Ovary (tissue), 9 donors: ENCODE measurements around the gene NKAPL. TPM values are rescaled to one million over a fixed set of nuclear protein-coding genes. Genes with fewer than 3 reads are reported as not detected.

ENCODE experiments used
- DNase-seq, 5 donors: peaks; one replicate each; pipeline ENCODE4 v3.0.0-alpha.2; 2019 to 2020
- H3K27ac ChIP-seq, 2 donors: fragments of 200-600 bp; one replicate each; pipeline versions ENCODE4 v1.5.1 to v1.8.0; 2019 to 2022
- H3K27me3 ChIP-seq: fragments of 200-600 bp; one replicate; pipeline ENCODE4 v1.8.0; 2022
- H3K36me3 ChIP-seq: fragments of 200-600 bp; sonication (generic); one replicate; pipeline ENCODE4 v1.5.1; 2019
- H3K4me1 ChIP-seq: one replicate; pipeline ENCODE4 v1.8.1; 2013; ENCODE audit warnings: mild to moderate bottlenecking, moderate library complexity; ENCODE audit not compliant: insufficient read depth
- H3K4me3 ChIP-seq: fragments of 200-600 bp; sonication (generic); one replicate; pipeline ENCODE4 v1.5.1; 2017
- H3K9me3 ChIP-seq, 2 donors: fragments of 200-600 bp in 1 of 2; sonication (generic) in 1 of 2; one replicate each; pipeline versions ENCODE4 v1.5.1 to v1.8.1; 2013 to 2019; ENCODE audit warnings: mild to moderate bottlenecking in 1 of 2, moderate library complexity in 1 of 2
- EP300 ChIP-seq: sonication (generic); formaldehyde crosslinking; IDR thresholded peaks from one replicate; pipeline ENCODE4 v1.6.1; 2017; ENCODE audit warnings: antibody characterized with exemption
- POLR2A ChIP-seq: fragments of 450-650 bp; IDR thresholded peaks from one replicate; pipeline ENCODE4 v1.6.1; 2017; ENCODE audit warnings: antibody characterized with exemption, mild to moderate bottlenecking, moderate library complexity
- WGBS, 3 donors: extraction: QIAGEN DNeasy Blood & Tissue Kit in 1 of 3; methylation state at CpG; one replicate each; pipeline versions ENCODE4 v1.1.5 to v1.1.7; 2013 to 2017; 5-methylcytosine and 5-hydroxymethylcytosine counted together
- intact Hi-C, 4 donors: fragments of 100-400 bp; cut with DNase I; formaldehyde crosslinking; loops; one replicate each; pipeline versions ENCODE4 v1.11.0 to v1.15.1; 2022 to 2023
- polyA plus RNA-seq, 2 donors: library from polyadenylated mRNA; stranded (reverse); fragments of 200-250 nt in 1 of 2; fragments of 350-450 nt in 1 of 2; fragmentation: Illumina TruSeq in 1 of 2; extraction: RNeasy Lipid Tissue Mini Kit (QIAGEN cat#74804) in 1 of 2; gene quantifications; one replicate each; pipeline ENCODE4 v1.2.3, GENCODE V29; 2013 to 2014
- total RNA-seq, 7 donors: library from RNA; depleted of rRNA in 2 of 7; stranded (reverse); fragments of >200 nt in 2 of 7; fragmentation: NEBNext Ultra II Directional in 3 of 7; extraction: Animal tissue kit (Norgen Biotek cat#: 25700) in 3 of 7; gene quantifications; one replicate each; pipeline versions ENCODE4 v1.1.0 to v1.2.4, GENCODE V29; 2016 to 2023
- TF ChIP-seq, protein P1 (sequence below), 3 donors: fragments of 450-650 bp in 2 of 3; fragments of 200-600 bp in 1 of 3; IDR thresholded peaks; one replicate each; pipeline versions ENCODE4 v1.5.1 to v1.8.0; 2016 to 2022; ENCODE audit warnings: antibody characterized with exemption in 3 of 3, mild to moderate bottlenecking in 1 of 3
- donor health status: DM: no; HTN: no; CAD: no; lungs with moderate emphysema.
- donor health status: DM: no; HTN: no; CAD: no.
- donor health status: Bipolar disorder and iron deficiency.
- donor health status: DM: yes; HTN: yes; CAD: no.
- donor health status: DM: no; HTN: no; CAD: no.
- donor health status: DM: yes; HTN: yes; CAD: no.

The NKAPL gene
- total and polyA plus RNA-seq, 9 donors: 0.34 to 2.4 (median 1.6) TPM

DNA sequence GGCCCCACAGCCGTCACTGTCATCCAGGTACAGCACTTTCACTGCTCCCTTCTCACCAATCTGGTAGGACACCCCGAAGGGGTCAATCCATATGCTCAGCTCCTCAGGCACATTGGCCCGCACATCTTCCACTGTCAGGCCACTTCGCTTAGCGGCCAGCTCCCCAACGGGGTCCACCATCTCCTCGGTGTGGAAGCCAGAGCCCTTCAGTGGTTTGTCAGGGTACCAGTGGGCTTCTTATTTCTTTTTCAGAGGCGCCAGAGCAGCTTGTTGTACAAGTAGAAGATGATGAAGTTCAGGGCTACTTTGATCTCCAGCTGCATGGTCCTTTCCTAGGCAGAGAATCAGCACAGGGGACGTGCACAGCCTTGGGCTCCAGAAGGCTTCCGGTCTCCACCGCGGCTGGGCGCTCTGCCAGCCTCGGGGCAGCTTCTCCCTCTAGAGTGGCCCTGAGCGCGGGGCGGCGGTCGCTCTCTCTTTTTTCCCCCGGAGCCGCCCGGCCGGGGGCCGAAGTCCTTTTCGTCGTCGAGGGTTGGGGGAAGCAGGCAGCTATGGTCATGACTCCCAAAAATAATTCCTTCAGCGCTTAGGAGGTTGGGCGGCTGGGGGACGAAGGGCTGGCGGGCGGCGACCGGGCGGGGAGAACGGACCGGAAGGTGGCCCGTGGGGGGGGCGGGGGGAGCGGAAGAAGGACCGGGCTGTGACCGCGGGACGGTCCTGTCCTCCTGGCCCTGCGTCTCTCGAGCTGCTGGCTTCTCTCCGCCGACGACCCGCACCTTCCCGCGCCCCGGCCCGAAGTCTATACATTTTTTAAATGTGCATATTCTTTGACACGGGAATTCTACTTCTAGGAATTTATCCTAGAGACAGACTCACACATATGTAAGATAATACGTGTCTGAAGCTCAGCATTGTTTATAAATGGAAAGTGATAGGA, 40.5 kb upstream of the NKAPL start:
- WGBS, 3 donors: 8 to 10% (median 10%) methylated on average over 54 to 56 of the region's 56 CpGs
- TF ChIP-seq POLR2A (no peak), EP300 (no peak)
- TF ChIP-seq, protein P1, sequence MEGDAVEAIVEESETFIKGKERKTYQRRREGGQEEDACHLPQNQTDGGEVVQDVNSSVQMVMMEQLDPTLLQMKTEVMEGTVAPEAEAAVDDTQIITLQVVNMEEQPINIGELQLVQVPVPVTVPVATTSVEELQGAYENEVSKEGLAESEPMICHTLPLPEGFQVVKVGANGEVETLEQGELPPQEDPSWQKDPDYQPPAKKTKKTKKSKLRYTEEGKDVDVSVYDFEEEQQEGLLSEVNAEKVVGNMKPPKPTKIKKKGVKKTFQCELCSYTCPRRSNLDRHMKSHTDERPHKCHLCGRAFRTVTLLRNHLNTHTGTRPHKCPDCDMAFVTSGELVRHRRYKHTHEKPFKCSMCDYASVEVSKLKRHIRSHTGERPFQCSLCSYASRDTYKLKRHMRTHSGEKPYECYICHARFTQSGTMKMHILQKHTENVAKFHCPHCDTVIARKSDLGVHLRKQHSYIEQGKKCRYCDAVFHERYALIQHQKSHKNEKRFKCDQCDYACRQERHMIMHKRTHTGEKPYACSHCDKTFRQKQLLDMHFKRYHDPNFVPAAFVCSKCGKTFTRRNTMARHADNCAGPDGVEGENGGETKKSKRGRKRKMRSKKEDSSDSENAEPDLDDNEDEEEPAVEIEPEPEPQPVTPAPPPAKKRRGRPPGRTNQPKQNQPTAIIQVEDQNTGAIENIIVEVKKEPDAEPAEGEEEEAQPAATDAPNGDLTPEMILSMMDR (IDR thresholded peaks at IDR 0.05): no peak
- Histone ChIP-seq H3K4me1 (no peaks in the 10 kb centered on the region), H3K36me3 (no peaks in the 10 kb centered on the region), H3K9me3 (no peaks in the 10 kb centered on the region), H3K27me3 (no peaks in the 10 kb centered on the region), H3K27ac (no peak overlapping the region), H3K4me3 (peak overlapping the region; percentile 45)
- intact Hi-C loops: no loop called here
- peak; percentile 41 to 65 (median 56) for DNase-seq

DNA sequence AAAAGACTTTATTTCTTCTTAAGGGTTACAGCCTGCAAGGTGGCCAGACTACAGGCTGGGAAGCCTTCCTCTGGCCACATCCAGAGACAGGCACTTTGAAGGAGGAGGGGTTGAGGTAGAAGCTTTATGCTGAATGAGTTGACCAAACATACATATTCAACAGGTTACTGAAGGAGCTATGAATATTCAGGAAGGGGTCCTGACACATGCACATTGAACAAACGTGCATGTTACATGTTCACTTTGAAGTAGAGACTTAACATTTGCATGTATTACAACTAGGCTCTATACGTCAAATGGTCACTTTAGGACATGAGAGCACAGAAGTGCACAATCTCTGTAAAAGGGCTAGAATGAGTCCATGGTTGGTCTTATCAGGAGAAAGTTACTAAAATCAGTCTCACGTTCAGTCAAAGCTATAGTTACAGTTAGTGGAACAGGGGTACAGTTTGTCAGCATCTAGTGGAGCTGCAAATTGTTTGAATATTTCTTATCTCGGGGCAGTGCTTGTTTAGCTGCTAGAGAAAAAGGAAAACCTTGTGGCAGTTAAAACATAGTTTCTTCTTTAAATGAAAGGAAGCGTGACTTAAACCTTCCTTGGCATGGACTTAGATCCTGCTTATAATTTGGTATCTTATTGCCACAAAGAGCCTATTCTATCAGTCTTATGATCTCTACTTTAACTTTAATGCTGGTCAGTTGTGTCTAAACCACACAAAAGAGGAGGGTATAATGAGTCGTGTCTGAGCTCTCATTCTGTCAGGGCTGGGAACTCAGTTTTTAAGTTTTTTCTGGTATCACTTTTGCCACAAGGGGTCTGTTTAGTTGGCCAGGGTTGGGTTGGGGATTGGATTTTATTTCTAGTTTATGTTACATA, 38.6 kb upstream of the NKAPL start:
- Histone ChIP-seq H3K4me3 (no peak overlapping the region), H3K4me1 (peaks cover 1% of the 10 kb centered on the region), H3K36me3 (no peaks in the 10 kb centered on the region), H3K9me3 (no peaks in the 10 kb centered on the region), H3K27me3 (no peaks in the 10 kb centered on the region), H3K27ac (no peak overlapping the region)
- 22 to 35% (median 35%) methylated on average over 6 of the region's 6 CpGs for WGBS, 3 donors
- DNase-seq: no peak
- TF ChIP-seq EP300 (no peak), POLR2A (no peak)
- TF ChIP-seq, protein P1 (IDR thresholded peaks at IDR 0.05): no peak
- intact Hi-C loops: loop anchor here in 1 of 4 donors (5.0 kb wide), 1 partner anchor 78 kb away; the partner anchor contains the start of gene ZKSCAN8

DNA sequence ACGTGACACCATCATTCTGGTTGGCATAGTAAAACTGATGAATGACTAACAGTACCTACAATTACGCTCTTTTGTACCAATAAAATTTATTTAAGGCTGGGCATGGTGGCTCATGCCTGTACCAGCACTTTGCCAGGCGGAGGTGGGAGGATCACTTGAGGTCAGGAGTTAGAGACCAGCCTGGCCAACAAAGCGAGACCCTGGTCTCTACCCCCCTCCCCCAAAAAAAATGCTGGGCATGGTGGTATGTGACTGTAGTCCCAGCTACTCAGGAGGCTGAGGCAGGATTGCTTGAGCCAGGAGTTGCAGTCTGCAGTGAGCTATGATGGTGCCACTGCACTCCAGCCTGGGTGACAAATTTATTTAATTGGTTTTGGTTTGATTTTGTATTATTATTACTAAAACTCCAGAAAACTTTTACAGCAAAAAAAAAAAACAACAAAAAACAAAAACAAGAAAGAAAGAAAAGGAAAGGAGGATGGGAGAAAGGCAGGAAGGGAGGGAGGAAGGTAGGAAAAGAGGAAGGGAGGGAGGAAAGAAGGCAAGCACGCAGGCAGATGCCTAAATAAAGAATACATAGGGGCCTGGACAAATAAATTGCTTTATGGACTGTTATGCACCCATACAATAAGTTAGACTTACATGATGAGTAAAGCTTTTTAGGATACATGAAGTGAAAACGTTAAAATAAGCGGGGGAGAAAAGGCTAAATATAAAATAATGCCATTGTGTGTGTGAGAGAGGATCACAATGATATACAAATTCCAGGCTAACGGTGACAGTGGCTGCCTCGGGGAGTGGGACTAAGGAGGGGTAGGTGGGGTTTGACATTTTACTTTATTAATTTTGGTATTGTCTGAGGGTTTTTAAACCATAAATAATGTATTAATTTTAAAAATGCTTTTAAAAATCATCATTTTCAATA, 34.7 kb upstream of the NKAPL start:
- 47 to 52% (median 51%) methylated on average over 9 of the region's 9 CpGs for WGBS, 3 donors
- Histone ChIP-seq H3K27ac (no peak overlapping the region), H3K27me3 (no peaks in the 10 kb centered on the region), H3K36me3 (no peaks in the 10 kb centered on the region), H3K9me3 (no peaks in the 10 kb centered on the region), H3K4me3 (peak overlapping the region; percentile 89), H3K4me1 (peaks cover 1% of the 10 kb centered on the region)
- DNase-seq: no peak
- no peak for TF ChIP-seq POLR2A
- no peak for TF ChIP-seq EP300
- TF ChIP-seq, protein P1 (IDR thresholded peaks at IDR 0.05): no peak
- intact Hi-C loops: loop anchor here in 2 of 4 donors (5.0 kb wide), 2 partner anchors 82 to 133 kb away; partner anchors contain the start of gene ZKSCAN8 (in 1 of the 2)
